IPS DF 6.9 (cell line): ENCODE measurements around the gene DMRT1.
A peak's percentile ranks its signal among the peaks of the same experiment; 100 is the strongest.

Experiments
- DNase-seq: peaks from one replicate; pipeline ENCODE4 v3.0.0-alpha.2; 2013; ENCODE audit warnings: low read depth, low spot score
- H3K27ac ChIP-seq: one replicate; pipeline ENCODE4 v1.5.1; 2013; ENCODE audit warnings: low read length, control low read depth
- H3K27me3 ChIP-seq: 2 replicates; pipeline ENCODE4 v1.6.1; 2013; ENCODE audit warnings: mild to moderate bottlenecking, low read length; ENCODE audit not compliant: control insufficient read depth, insufficient read depth
- H3K36me3 ChIP-seq: 2 replicates; pipeline ENCODE4 v1.6.1; 2013; ENCODE audit warnings: low read length; ENCODE audit not compliant: control insufficient read depth, insufficient read depth
- H3K4me1 ChIP-seq: 2 replicates; pipeline ENCODE4 v1.6.1; 2013; ENCODE audit warnings: low read length; ENCODE audit not compliant: control insufficient read depth, insufficient read depth
- H3K4me3 ChIP-seq: 2 replicates; pipeline ENCODE4 v1.5.1; 2013; ENCODE audit warnings: mild to moderate bottlenecking, low read length
- H3K9me3 ChIP-seq: 2 replicates; pipeline ENCODE4 v1.6.1; 2013; ENCODE audit warnings: low read length, inconsistent platforms; ENCODE audit not compliant: control insufficient read depth, insufficient read depth
- WGBS: extraction: QIAGEN DNeasy Blood & Tissue Kit; methylation state at CpG from one replicate; pipeline ENCODE4 v1.1.7; 2013; ENCODE audit warnings: mixed read lengths, missing lambda C conversion rate; ENCODE audit not compliant: insufficient read length, insufficient coverage; 5-methylcytosine and 5-hydroxymethylcytosine counted together

DMRT1 gene

GRCh38 chr9:920927-921326 is 79.4 kb downstream of the DMRT1 start:
- H3K4me1 ChIP-seq = no peaks in the 10 kb centered on the region
- H3K36me3 ChIP-seq = no peaks in the 10 kb centered on the region
- no peak overlapping the region for H3K4me3 ChIP-seq
- DNase-seq = no peak
- no CpG with 5 or more reads among the region's 4 CpGs for WGBS
- H3K9me3 ChIP-seq = no peaks in the 10 kb centered on the region
- no peak overlapping the region for H3K27ac ChIP-seq
- H3K27me3 ChIP-seq = no peaks in the 10 kb centered on the region

- H3K27ac ChIP-seq = no peak overlapping the region
- no peak overlapping the region for H3K4me3 ChIP-seq
- no peaks in the 10 kb centered on the region for H3K9me3 ChIP-seq
- WGBS = no CpG with 5 or more reads among the region's 4 CpGs
- no peak for DNase-seq
- H3K36me3 ChIP-seq = no peaks in the 10 kb centered on the region
- H3K27me3 ChIP-seq = no peaks in the 10 kb centered on the region
- no peaks in the 10 kb centered on the region for H3K4me1 ChIP-seq
These were observed 80.7 kb downstream of the DMRT1 start for GRCh38 chr9:922171-922570.

- DNase-seq = no peak
- H3K27me3 ChIP-seq = no peaks in the 10 kb centered on the region
- H3K9me3 ChIP-seq = no peaks in the 10 kb centered on the region
- H3K27ac ChIP-seq = no peak overlapping the region
- H3K4me1 ChIP-seq = no peaks in the 10 kb centered on the region
- H3K4me3 ChIP-seq = no peak overlapping the region
- no CpG with 5 or more reads among the region's 7 CpGs for WGBS
- no peaks in the 10 kb centered on the region for H3K36me3 ChIP-seq
These were observed 81.2 kb downstream of the DMRT1 start for GRCh38 chr9:922731-923130.

- Histone ChIP-seq H3K27ac (no peak overlapping the region), H3K4me3 (no peak overlapping the region), H3K36me3 (no peaks in the 10 kb centered on the region), H3K4me1 (no peaks in the 10 kb centered on the region), H3K27me3 (no peaks in the 10 kb centered on the region), H3K9me3 (no peaks in the 10 kb centered on the region)
- WGBS = no CpG with 5 or more reads among the region's 8 CpGs
- no peak for DNase-seq
These were observed 85.5 kb downstream of the DMRT1 start for GRCh38 chr9:926976-927375.

- DNase-seq = peak; percentile 57
- Histone ChIP-seq H3K9me3 (no peaks in the 10 kb centered on the region), H3K36me3 (no peaks in the 10 kb centered on the region), H3K4me1 (no peaks in the 10 kb centered on the region), H3K27me3 (no peaks in the 10 kb centered on the region), H3K4me3 (no peak overlapping the region), H3K27ac (no peak overlapping the region)
- no CpG with 5 or more reads among the region's 6 CpGs for WGBS
These were observed 87.0 kb downstream of the DMRT1 start for GRCh38 chr9:928363-929042.

- no peaks in the 10 kb centered on the region for H3K9me3 ChIP-seq
- H3K27me3 ChIP-seq = no peaks in the 10 kb centered on the region
- WGBS = no CpG with 5 or more reads among the region's 4 CpGs
- no peak overlapping the region for H3K27ac ChIP-seq
- no peaks in the 10 kb centered on the region for H3K4me1 ChIP-seq
- no peak overlapping the region for H3K4me3 ChIP-seq
- no peak for DNase-seq
- H3K36me3 ChIP-seq = no peaks in the 10 kb centered on the region
These were observed 88.2 kb downstream of the DMRT1 start for GRCh38 chr9:929719-930118.

- Histone ChIP-seq H3K27me3 (no peaks in the 10 kb centered on the region), H3K27ac (no peak overlapping the region), H3K4me1 (no peaks in the 10 kb centered on the region), H3K4me3 (no peak overlapping the region), H3K9me3 (no peaks in the 10 kb centered on the region), H3K36me3 (no peaks in the 10 kb centered on the region)
- DNase-seq = no peak
- no CpG with 5 or more reads among the region's 4 CpGs for whole genome bisulfite sequencing
These were observed 91.9 kb downstream of the DMRT1 start for GRCh38 chr9:933356-933755.

GRCh38 chr9:935348-935965 is 94.0 kb downstream of the DMRT1 start:
- Histone ChIP-seq H3K27me3 (no peaks in the 10 kb centered on the region), H3K36me3 (no peaks in the 10 kb centered on the region), H3K4me1 (no peaks in the 10 kb centered on the region), H3K27ac (no peak overlapping the region), H3K4me3 (no peak overlapping the region), H3K9me3 (no peaks in the 10 kb centered on the region)
- WGBS = no CpG with 5 or more reads among the region's 10 CpGs
- no peak for DNase-seq

- H3K27me3 ChIP-seq = no peaks in the 10 kb centered on the region
- H3K9me3 ChIP-seq = no peaks in the 10 kb centered on the region
- no peak overlapping the region for H3K4me3 ChIP-seq
- H3K27ac ChIP-seq = no peak overlapping the region
- peaks cover 4% of the 10 kb centered on the region; the same call in 1 of the 2 replicates for H3K4me1 ChIP-seq
- no CpG with 5 or more reads among the region's 6 CpGs for WGBS
- no peaks in the 10 kb centered on the region for H3K36me3 ChIP-seq
- DNase-seq = no peak
These were observed 101.5 kb downstream of the DMRT1 start for GRCh38 chr9:942805-943580.

GRCh38 chr9:947985-948384 is 106.5 kb downstream of the DMRT1 start:
- no CpG with 5 or more reads among the region's 3 CpGs for WGBS
- no peaks in the 10 kb centered on the region for H3K27me3 ChIP-seq
- DNase-seq = no peak
- H3K9me3 ChIP-seq = no peaks in the 10 kb centered on the region
- no peak overlapping the region for H3K4me3 ChIP-seq
- peaks cover 4% of the 10 kb centered on the region; the same call in 1 of the 2 replicates for H3K4me1 ChIP-seq
- no peaks in the 10 kb centered on the region for H3K36me3 ChIP-seq
- no peak overlapping the region for H3K27ac ChIP-seq
